NCI-H1694 treated with DMSO at 0.1 percent for 48 hours (cell line): ENCODE measurements around the gene TAS2R38.

ENCODE experiments used
- DNase-seq: peaks from one replicate; lab custom pipeline; 2025; lab: John Stamatoyannopoulos, UW

Gene TAS2R38

DNA sequence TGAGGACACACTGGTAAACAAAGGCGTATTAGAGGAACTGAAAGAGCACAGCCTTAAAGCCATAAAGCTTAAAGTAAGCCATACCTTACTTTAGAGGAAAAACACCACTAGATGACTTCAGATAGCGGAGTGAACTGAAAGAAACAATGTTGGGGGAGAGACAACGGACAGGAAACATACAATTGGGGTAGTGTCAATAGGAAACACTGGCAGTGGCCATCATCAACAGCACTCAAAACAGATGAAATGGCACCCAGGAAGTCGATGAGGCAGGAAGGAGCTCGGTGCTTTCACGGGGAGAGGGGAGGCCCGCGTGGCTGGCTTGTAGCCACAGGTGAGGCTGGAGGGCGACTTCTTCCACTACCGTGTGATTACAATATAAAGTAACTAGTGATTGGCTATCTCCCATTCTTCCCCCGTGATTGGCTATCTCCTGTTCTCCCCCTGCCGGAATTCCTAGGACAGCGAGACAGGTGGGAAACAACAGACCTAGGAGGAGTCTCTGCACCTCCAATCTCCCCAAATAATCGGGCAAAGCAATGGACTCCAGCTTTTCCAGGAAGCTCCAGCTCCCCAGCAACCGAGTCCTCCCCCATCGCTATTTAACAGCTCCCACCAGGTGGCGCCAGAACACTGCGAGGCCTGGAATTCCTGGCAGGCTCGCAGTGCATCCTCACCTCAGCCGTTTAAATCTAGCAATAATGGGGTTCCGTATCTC is 2.4 kb upstream of the TAS2R38 start:
- DNase-seq: peak; percentile 31

DNA sequence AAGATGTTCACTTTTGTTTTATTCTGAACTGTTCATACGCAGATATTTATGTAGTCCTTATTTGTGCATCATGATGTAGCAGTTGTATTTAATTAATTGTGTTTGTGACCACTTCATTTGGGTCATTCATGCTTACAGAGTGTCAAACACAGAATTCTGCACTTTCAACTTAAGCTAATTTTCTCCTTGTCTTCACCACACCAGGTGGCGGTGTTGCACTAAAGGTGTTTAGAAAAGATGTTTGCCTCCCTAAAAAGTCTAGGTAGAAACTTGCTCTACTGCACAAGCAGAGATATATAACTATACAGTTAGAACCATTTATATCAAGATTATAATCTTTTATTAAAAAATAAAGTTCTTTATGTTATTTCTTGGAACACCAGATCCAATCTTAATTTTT is 1.3 kb upstream of the TAS2R38 start:
- no peak for DNase-seq

DNA sequence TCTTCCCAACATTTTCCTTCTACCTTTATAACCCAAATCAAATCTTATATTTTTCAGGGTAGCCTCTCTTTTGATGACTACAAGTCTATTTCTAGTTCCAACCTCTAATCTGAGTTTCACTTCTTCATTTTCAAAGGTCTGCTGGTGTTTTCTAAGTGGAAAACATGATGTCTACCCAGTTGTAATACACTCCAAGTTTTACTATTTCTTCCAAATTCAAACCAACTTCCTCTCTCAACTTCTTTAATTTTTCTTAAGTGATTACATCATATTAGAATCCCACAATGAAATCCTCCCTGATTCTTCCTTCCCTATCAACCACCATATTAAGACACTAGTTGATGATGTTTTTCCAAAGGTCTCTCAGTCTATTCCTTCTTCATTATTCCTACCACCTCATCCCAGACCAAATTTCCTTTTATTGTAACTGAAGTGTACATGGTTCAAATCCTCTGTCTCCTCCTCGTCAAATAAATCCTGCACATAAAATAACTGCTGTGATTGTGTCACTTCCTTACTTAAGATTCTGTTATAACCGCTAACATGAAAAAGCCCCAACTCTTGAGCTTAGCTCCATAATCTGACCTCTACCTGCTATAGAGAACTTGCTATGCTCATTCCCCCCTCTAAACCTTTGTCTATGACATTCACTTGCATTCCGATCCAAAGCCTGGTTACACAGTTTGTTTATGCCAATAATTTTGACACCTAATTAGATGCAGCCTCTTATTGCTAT is 12.7 kb downstream of the TAS2R38 start:
- DNase-seq: no peak

DNA sequence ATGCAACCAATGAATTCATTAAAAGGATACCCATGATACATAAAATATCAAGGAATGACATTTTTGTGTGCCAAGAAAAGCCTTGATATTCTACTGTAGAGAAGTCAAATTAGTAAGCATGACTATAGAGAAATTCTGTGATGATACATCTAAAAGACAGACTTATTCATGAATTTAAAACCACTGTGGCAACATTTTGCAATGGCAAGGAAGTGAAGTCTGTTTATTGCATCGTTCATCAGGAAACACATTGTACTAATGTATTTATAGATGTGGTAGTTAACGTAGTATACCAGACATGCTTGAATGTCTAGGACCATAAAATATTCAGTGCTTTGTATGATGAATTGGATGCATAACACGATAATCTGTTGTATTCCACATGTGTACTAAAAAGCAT is 17.5 kb downstream of the TAS2R38 start:
- DNase-seq: no peak

DNA sequence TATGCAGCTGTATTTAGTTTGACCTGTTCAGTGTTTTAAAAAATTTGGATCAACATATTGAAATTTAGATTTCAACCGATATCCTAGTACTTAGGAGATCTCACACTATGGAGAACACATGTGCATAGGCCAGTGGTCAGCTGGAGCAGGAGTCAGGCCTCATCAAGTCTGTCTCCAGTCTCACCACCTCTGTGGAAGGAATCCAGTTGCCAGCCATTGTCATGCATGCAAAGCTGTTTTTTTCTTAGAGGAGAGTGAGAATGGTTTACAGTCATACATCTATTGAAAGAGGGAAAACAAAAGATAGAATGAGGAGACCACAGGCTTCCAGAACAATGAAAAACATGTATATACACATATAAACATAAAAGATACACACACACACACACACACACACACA is 19.2 kb downstream of the TAS2R38 start:
- no peak for DNase-seq

DNA sequence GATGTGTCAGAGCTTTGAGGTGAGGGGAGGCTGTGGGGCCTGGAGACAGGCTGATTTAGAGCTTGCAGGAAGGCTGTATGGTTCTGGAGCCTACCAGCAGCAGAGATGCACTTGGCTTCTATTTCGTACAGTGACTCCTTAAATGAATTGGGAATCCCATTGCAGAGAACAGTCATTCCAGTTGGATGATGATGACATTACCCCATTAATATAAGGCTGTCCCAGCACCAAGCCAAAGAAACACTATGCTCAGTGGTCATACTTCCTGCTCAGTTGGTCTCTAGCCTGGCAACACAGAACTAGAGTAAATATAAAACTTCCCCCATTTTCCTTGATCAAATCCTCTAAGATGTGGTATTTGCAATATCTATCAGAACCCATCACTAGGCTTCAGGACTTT is 21.1 kb downstream of the TAS2R38 start:
- DNase-seq: no peak

GRCh38 chr7:141950806-141951205 is 22.8 kb downstream of the TAS2R38 start:
- DNase-seq: no peak

GRCh38 chr7:141949911-141950310 is 23.7 kb downstream of the TAS2R38 start:
- no peak for DNase-seq

DNA sequence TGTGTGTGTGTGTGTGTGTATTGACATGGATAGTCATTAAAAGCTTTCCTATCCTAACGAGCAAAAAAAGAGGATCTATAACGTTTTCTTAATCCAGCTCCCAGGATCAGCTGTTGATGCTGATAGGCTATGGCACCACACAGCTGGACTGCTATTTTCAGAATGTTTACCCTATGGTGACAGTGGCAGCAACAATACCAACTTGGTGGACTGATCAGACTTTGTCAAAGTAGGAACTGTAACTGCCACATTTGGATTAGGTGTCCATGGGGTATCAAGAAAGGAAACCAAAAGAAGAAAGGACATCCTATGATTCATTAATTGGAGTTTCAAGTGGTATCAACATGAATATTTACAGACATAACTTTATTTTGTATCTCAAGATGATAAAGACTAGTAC is 24.1 kb downstream of the TAS2R38 start:
- no peak for DNase-seq

DNA sequence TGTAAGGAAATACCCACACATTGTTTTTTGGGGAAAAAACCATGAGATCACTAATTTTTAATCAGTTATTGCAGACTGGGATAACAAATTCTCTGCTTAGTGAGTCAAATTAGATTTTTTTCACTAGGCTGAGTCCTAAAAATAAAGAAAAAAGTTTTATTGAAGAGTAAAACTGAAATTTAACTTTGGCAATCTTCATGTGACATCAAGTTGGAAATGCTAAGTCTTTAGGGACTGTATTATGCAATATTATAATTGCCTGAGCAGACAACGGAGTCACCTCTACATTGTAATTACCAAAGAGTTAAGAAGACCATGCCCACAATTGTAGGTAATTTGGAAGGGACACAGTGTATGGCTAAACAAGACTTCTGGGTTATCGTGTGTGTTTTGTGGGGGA is 24.6 kb downstream of the TAS2R38 start:
- no peak for DNase-seq

- no peak for DNase-seq
These were observed 26.8 kb downstream of the TAS2R38 start, which contains the start of gene CLEC5A for GRCh38 chr7:141946796-141947195. Gene CLEC5A (minus strand): TSS chr7:141946974. CDS start chr7:141946292, 682 bp downstream.

DNA sequence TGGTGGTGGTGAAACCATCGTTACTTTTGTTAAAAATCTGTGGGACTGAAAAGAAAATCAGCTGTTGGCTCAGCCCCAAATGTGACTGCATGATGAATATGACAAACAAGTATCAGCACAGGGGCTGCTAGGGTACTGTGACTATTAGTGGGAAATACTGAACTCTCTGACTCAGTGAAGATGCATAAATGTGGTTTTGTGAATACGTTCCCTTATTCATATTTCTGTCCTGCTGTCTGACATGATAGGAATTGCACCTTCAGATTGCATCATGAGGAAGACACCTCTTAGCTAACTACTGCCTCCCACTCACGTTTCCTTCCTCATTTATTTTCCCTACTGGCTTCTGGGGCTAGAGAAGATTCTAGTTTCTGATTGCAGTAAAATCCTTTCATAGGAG is 28.2 kb downstream of the TAS2R38 start:
- no peak for DNase-seq

DNA sequence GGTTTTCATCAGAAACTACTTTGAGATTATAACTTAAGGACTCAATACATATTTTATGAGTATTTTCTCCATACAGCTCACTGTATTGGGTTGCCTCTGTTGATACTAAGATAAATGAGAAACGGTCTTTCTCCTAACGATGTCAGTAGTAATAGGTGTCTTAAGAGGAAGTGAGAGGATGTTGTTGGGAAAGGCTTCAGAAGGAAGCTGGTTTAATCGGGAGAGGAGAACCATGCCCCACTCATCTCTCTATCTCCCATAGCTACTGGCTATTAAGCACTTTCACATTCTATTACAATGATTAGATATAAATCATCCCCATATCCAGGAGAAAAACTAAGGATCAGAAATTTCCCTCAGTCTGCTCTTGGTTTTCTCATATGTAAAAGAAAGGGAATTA is 28.8 kb downstream of the TAS2R38 start:
- no peak for DNase-seq

GRCh38 chr7:141943846-141944245 is 29.7 kb downstream of the TAS2R38 start:
- DNase-seq: no peak

DNA sequence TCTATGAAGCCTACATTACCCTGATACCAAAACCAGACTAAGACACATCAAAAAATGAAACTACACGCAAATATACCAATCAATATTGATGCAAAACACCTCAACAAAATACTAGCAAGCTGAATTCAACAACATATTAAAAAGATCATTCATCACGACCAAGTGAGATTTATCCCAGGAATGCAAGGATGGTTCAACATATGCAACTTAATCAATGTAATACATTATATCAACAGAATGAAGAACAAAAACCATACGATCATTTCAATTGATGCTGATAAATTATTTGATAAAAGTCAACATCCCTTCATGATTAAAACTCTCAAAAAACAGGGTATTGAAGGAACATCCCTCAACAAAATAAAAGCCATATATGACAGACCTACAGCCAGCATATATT is 32.5 kb downstream of the TAS2R38 start:
- no peak for DNase-seq

- no peak for DNase-seq
These were observed 43.4 kb downstream of the TAS2R38 start for GRCh38 chr7:141930211-141930610.

- no peak for DNase-seq
These were observed 44.8 kb downstream of the TAS2R38 start for GRCh38 chr7:141928845-141929195.

- no peak for DNase-seq
These were observed 45.3 kb downstream of the TAS2R38 start for GRCh38 chr7:141928146-141928844.
